DMS 273 (cell line): ENCODE measurements around the gene DCXR.

Experiments
- DNase-seq: peaks from one replicate; lab custom pipeline; 2025; ENCODE audit not compliant: unreplicated experiment; lab: John Stamatoyannopoulos, UW

DCXR gene

DNA sequence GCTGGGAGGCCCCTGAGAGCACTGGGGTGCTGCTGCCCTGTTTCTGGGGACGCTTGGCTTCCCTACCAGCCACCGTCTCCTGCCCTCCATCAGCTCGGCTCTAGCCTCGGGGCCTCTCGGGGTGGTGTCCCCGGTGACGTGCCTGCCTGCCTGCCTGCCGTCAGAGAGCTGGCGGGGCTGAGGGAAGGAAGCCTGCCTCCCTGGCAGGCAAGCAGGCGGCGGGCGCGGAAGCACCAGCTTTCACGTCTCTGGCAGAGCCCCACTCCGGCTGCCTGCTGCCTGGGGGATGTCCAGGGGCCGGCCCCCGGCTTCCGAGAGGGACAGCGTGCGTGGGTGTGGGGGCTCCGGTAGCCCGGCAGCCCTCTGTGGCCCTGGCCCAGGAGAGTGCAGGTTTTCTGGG lies 24.2 kb downstream of the DCXR start:
- peak; percentile 37 for DNase-seq

DNA sequence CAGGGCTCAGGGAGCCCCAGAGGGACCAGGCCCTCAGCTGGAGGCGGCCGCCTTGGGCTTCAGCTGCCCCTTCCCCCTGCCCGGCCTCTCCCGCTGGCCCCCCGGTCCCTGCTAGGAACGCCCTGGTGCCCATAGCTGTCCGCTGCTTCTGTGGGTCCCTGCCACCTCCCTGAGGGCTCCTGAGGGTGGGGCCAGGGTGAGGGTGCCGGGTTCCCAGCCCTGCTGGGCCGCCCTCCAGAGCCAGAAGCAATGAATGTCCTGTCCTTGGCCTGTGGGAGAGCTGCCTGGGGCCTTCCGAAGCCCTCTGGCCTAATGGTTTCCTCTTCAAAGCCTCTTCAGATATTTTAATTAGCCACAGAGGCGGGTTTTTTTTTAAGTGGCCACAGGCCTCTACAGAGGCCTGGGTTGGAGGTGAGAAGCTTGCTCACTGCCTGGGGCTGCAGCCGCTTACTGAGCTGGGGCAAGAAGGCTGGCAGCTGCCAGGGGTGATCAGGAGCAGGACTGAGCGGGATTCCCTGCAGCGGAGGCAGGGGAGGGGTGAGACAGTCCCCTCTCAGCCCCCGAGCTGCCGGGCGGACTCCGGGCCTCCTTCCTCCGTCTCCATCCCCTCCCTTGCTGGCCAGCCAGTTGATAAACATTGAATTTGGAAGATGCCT lies 24.7 kb downstream of the DCXR start:
- peak; percentile 54 for DNase-seq

- no peak for DNase-seq
Measured at GRCh38 chr17:82012261-82012639, 25.2 kb downstream of the DCXR start.

DNA sequence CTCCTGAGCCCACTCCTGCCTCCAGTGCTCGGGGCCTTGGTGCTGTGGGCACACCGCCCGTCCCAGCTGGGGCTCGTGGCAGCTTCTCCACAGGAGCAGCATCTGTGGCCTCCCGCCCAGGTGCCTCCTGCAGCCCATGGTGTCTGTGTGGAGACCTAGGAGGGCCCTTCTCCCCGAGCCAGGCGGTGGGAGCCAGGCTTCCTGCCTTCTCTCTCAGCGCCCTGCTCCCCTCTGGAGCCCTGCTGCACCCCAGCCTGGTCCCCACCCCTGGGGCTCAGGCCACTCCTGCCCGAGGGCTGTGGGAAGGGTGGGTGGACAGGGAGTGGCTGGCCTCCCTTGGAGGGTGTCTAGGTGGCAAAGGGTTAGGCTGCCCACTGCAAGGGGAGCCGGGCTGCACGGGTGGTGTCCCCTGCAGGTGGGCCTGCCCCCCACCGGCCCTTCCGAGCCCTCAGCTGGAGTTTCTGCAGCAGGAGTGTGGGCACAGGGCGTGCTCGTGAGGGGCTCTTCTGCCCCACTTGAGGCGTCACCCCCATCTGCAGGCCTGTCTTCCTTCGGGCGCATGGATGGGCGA lies 25.8 kb downstream of the DCXR start:
- DNase-seq: no peak

DNA sequence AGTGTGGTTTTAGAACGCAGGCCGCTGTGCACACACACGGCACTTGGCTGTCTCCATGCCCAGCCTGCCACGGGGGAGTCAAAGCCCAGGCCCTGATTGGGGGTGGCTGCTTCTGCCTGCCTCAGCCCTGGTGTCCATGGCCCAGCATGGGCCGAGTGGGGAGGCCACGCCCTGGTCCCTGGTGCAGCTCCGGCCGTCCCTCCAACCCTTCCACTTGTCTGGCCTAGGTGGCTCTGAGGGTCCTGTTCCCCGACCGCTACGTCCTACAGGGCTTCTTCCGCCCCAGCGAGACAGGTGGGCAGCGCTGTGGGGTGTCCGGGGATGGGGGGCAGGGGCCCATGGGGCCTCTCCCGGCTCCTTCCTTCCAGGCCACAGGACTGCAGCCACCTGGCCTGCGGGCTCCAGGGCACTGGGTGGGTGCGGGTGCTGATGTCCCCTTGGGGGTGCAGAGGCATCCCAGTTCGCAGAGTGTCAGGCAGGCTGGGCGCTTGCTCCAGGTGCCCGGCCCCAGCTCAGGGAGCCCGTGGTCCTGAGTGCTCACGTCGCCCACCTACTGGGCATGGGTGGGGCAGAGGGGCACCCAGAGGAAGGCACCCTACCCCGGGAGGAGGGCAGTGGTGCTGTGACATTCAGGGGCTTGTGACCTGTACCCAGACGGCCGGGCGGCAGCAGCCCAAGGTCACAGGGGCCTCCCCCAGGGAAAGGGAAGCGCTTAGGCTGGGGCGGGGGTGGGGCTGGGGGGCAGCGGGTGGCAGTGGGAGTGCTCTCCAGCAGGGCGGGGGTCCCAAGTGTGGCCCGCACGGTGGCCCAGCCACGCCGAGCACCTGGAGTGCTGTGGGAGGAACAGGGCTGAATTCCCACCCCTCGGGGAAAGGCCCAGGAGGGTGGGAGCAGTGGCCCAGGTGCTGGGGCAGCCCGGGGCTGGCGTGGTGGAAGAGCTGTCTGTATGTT lies 26.6 kb downstream of the DCXR start:
- no peak for DNase-seq

GRCh38 chr17:82009413-82009812 lies 28.1 kb downstream of the DCXR start:
- no peak for DNase-seq

DNA sequence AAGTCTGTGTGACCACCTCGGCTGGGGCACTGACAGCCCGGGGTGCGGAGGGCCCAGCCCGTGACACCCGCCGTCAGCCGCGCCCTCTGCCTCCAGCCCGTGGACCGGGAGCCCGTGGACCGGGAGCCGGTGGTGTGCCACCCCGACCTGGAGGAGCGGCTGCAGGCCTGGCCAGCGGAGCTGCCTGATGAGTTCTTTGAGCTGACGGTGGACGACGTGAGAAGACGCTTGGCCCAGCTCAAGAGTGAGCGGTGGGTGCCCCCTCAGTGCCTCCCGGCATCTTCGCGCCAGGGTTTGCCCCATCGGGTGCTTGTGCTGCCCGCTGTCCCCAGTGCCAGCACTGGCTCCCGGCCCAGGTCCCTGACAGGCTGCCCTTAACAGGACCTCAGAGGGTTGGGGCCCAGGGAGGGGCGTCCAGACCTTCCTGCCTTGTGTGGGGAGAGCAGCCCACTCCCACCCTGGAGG lies 28.5 kb downstream of the DCXR start:
- DNase-seq: no peak

DNA sequence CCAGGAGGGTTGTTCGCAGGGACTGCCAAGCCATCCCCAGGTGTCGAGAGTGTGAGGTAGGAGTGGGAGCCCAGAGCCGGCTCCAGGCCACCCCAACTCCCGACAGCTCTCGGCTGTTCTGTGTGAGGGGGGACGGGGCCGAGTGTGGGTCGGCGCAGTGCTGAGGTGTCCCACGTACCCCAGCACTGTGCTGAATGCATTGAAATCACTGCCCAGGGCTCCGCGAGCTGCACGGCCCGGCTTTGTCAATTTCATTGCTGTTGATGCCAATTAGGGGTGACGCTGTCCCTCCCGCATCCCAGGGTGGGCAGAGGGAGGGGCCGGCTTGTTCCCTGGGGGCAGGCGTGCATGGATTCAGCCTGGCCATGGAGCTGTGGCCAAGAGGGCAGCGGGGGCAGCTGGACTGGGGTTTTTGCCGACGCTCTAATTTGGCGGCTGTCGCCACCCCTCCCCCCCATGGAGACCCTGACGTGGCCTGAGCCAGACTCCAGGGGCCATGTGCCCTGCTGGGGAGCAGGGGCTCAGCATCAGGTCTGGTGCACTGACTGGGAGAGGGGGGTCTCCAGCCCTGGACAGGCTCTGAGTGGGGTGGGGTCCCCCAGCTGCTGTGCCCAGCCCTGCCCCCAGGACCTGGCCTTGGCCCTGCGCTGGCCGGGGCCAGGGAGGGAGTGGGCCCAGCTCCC lies 29.1 kb downstream of the DCXR start:
- DNase-seq: no peak

DNA sequence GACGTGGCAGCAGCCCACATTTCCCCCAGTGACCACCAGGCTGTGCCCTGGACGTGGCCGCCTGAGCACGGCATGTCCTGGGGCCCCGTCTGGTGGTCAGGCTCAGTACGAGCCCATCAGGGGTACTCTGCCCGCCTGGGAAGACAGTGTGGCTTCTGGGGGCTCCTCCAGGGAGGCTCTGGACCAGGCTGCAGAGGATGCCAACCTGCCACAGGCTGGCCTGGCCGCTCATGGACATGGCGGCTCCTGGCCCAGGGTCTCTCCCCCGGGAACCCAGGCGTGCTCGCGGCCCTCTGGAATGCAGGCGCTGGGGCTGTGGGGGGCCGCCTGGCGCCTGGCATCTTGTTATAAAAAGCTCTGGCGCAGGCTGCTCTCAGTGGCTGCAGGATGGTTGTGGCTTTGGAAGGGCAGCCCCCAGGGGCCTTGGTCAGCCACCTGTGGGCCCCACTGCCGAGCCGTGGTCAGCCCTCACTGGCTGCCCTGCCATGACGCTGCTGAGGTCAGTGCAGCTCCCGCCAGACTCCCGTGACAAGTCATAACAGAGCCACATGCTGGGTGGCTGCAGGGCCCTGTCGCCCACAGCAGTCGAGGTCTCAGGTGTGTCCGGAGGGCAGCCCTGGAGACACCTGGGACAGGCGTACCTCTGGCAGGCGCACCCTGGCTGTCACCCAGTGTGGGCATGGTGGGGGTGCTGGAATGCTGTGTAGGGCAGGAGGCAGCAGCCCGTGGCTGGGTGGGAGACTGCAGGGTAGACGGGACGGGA lies 29.8 kb downstream of the DCXR start:
- no peak for DNase-seq

DNA sequence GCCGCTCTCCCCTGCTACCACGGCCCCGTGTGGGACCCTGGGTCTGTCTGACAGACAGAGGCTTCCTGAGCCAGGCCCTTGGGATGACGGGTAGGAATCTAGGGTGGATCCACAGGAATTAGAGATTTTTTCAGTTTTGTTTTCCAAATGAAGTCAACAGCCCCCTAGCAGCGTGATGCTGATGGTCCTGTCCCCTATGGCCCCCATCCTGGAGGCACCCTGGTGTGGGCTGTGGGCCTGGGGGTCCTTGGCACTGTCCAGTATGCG lies 30.3 kb downstream of the DCXR start:
- no peak for DNase-seq

GRCh38 chr17:82006468-82007227 lies 30.8 kb downstream of the DCXR start:
- peak; percentile 67 for DNase-seq

DNA sequence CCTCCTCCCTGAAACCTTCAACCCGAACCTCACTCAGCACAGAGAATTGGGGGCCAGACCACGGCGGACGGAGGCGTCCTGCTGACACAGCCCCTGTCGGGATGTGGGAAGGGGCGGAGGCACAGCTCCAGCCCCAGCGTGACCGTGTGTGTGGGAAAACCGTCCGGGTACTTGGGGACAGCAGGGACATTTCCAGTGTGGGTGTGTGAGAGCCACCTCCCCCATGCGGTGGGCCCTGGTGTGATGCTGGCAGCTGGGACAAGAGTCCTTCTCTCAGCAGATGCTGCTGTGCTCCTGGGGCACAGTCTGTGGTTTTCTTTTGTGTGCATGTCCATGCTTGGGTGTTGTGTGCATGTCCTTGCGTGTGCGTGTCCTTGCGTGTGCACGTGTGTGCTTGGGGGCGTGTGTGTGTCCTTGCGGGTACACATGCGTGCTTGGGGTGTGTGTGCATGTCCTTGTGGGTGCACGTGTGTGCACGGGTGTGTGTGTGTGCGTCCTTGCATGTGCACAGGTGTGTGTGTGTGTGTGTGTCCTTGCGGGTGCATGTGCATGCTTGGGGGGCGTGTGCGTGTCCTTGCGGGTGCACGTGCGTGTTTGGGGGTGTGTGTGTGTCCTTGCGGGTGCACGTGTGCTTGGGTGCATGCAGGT lies 31.7 kb downstream of the DCXR start:
- no peak for DNase-seq

DNA sequence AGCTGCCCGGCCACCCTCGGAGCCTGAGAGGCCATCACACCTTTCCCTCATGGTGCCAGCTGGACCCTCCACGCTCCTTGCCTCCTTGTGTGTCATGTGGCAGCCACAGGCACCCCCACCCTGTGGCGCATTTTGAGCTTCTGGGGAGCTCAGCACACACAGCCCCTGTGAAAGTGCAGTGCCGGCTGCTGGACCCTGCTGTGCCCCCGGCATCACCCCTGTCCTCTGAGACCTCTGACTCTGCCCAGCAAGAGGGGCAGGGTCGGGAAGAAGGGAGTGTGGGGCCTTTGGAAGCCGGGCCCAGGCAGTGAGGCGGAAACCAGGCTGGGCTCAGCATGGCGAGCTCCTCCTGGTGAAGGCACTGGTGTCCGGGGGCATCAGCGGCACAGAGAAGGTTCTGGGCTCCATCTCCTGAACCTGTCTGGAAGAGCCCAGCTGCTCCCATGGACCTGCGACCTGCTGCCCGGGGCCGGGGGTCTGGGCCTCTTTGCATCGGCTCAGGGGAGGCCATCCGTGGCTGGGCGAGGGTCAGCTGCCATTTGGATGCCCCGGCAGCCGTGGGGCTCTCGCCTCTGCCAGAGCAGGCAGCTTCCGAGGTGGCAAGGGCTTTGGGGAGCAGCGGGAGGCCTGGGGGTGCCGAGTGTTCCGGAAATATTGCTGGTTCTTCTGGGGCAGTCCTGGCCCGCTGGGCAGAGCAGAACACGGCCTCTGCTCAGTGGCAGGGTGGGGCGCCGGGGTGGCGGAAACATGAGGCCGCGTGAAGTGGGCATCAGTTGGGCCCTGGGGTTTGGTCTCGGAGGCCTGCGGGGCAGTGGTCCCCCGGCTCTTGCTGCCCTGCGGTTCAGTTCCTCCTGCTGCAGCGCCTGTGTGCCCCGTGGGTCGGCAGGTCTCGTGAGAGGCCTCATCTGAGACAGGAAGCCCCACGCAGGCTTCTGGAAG lies 32.7 kb downstream of the DCXR start:
- DNase-seq: no peak

- DNase-seq: peak; percentile 34
Measured at GRCh38 chr17:82003411-82004381, 33.8 kb downstream of the DCXR start.

DNA sequence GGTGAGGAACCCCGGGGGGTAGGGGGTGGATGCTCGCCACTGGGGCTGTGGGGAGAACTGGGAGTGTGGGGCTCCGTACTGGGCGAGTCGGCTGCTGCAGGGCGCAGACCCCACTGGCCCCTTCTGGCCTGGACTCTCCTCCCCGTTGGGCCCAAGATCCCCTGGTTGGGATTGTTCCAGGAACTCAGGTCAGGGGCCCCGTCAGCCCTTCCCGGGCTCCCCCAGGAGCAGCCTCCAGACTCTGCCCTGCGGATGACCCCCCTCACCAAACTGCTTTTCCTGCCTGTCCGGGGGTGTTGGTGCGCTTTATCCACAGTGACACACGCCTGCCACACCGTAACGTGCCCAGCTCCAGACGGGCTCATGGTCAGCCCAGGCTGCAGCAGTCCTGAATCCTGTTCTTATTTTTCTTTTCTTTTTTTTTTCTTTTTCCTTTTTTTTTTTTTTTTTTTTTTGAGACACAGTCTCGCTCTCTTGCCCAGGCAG lies 35.9 kb downstream of the DCXR start:
- no peak for DNase-seq

DNA sequence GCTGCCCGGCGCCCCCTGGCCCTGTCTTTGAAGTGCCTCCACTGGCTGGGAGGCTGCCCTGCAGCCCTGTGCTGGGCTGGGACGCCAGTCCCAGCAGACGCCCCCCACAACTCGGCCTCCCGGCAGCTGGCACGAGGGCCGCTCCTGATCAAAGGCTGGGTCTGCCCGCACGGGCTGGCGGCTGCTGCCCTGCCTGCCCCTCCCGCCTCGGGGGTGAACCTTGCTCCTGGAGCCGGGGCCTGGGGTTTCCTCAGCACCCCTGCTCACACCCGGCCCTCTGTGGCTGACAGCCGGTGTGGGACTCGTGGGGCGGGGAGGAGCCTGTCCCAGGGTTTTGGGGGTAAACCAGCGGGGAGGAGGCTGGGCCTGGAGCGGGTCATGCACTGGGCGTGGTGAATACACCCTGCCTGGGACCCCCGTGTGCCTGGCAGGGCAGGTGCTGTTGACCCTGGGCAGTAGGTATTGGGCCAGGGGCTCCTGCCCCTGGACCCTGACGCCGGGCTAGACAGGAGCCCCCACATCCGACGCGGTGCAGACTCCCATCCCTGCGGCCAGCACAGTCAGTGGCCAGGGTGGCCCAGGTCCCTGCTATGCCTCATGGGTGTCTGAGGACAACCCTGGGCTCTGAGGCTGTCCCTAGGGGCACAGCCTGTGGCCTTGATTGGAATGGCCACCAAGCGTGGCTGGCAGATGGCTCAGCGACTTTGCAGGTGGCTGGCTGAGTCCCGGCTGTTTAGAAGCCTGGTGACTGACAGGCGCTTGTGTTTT lies 36.5 kb downstream of the DCXR start:
- peak; percentile 60 for DNase-seq
